Breast epithelium (tissue), 4 donors: ENCODE measurements around the gene TMEM82. TPM values are rescaled to one million over a fixed set of nuclear protein-coding genes. Genes with fewer than 3 reads are reported as not detected.

Experiments
- DNase-seq, 2 donors: peaks; one replicate each; pipeline ENCODE4 v3.0.0-alpha.2; 2019; ENCODE audit warnings: low spot score in 2 of 2
- H3K27ac ChIP-seq, 2 donors: fragments of 200-600 bp; sonication (generic) in 1 of 2; one replicate each; pipeline ENCODE4 v1.5.1; 2016 to 2019; ENCODE audit warnings: mild to moderate bottlenecking in 1 of 2
- H3K27me3 ChIP-seq, 2 donors: fragments of 200-600 bp; sonication (generic) in 1 of 2; one replicate each; pipeline versions ENCODE4 v1.5.1 to v1.6.0; 2017 to 2019; ENCODE audit warnings: control low read depth in 1 of 2, mild to moderate bottlenecking in 1 of 2
- H3K36me3 ChIP-seq: fragments of 200-600 bp; one replicate; pipeline ENCODE4 v1.5.1; 2019
- H3K4me1 ChIP-seq, 2 donors: fragments of 200-600 bp; sonication (generic); one replicate each; pipeline ENCODE4 v1.5.1; 2016 to 2019; ENCODE audit warnings: control low read depth in 1 of 2
- H3K4me3 ChIP-seq, 3 donors: fragments of 200-600 bp; sonication (generic); 1 replicate in 2 of 3; 2 replicates in 1 of 3; pipeline ENCODE4 v1.5.1; 2016 to 2019; ENCODE audit warnings: mild to moderate bottlenecking in 3 of 3, moderate library complexity in 2 of 3
- H3K9me3 ChIP-seq, 2 donors: fragments of 200-600 bp; sonication (generic) in 1 of 2; one replicate each; pipeline ENCODE4 v1.5.1; 2016 to 2019; ENCODE audit warnings: control low read depth in 1 of 2
- CTCF ChIP-seq, 3 donors: fragments of 450-650 bp; IDR thresholded peaks; one replicate each; pipeline ENCODE4 v1.5.1; 2016 to 2017; ENCODE audit warnings: antibody characterized with exemption in 3 of 3, mild to moderate bottlenecking in 3 of 3, moderate library complexity in 3 of 3
- POLR2A ChIP-seq: fragments of 450-650 bp; IDR thresholded peaks from one replicate; pipeline ENCODE4 v1.6.1; 2016; ENCODE audit warnings: antibody characterized with exemption, mild to moderate bottlenecking, moderate library complexity
- POLR2AphosphoS5 ChIP-seq, 3 donors: sonication (generic); formaldehyde crosslinking; IDR thresholded peaks; one replicate each; pipeline ENCODE4 v1.6.1; 2017; ENCODE audit warnings: antibody characterized with exemption in 3 of 3
- intact Hi-C: fragments of 100-400 bp; cut with DNase I; formaldehyde crosslinking; loops from one replicate; pipeline ENCODE4 v1.15.1; 2023; ENCODE audit warnings: low total_unique reads
- total RNA-seq, 3 donors: library from RNA; depleted of rRNA; stranded (reverse); fragments of >200 nt; gene quantifications; one replicate each; pipeline ENCODE4 v1.1.0, GENCODE V29; 2016

TMEM82 gene
- total RNA-seq, 3 donors from 2014 or later: not detected

GRCh38 chr1:15770313-15770962, 28.1 kb downstream of the TMEM82 start:
- intact Hi-C loops: no loop called here
- Histone ChIP-seq H3K36me3 (no peaks in the 10 kb centered on the region), H3K4me3 (no peak overlapping the region), H3K27me3 (no peaks in the 10 kb centered on the region), H3K4me1 (no peaks in the 10 kb centered on the region), H3K9me3 (no peaks in the 10 kb centered on the region), H3K27ac (no peak overlapping the region)
- DNase-seq: no peak
- TF ChIP-seq CTCF (IDR thresholded peaks at IDR 0.05) (no peak), POLR2A (no peak), POLR2AphosphoS5 (IDR thresholded peaks at IDR 0.05) (no peak)

GRCh38 chr1:15771836-15772515, 29.7 kb downstream of the TMEM82 start:
- intact Hi-C loops: no loop called here
- no peaks in the 10 kb centered on the region for H3K9me3 ChIP-seq
- no peak for TF ChIP-seq POLR2A
- TF ChIP-seq CTCF (IDR thresholded peaks at IDR 0.05): no peak
- no peak for TF ChIP-seq POLR2AphosphoS5 (IDR thresholded peaks at IDR 0.05)
- H3K4me3 ChIP-seq: no peak overlapping the region
- no peaks in the 10 kb centered on the region for H3K4me1 ChIP-seq
- no peaks in the 10 kb centered on the region for H3K27me3 ChIP-seq
- no peak overlapping the region for H3K27ac ChIP-seq
- no peak for DNase-seq
- H3K36me3 ChIP-seq: no peaks in the 10 kb centered on the region

GRCh38 chr1:15775706-15776105, 33.4 kb downstream of the TMEM82 start:
- Histone ChIP-seq H3K9me3 (no peaks in the 10 kb centered on the region), H3K4me3 (no peak overlapping the region), H3K27me3 (no peaks in the 10 kb centered on the region), H3K36me3 (no peaks in the 10 kb centered on the region), H3K4me1 (no peaks in the 10 kb centered on the region), H3K27ac (no peak overlapping the region)
- TF ChIP-seq CTCF (IDR thresholded peaks at IDR 0.05) (no peak), POLR2AphosphoS5 (IDR thresholded peaks at IDR 0.05) (no peak)
- no peak for DNase-seq
- intact Hi-C loops: no loop called here

- H3K36me3 ChIP-seq: no peaks in the 10 kb centered on the region
- TF ChIP-seq CTCF (IDR thresholded peaks at IDR 0.05) (no peak), POLR2AphosphoS5 (IDR thresholded peaks at IDR 0.05) (no peak), POLR2A (no peak)
- no peak for DNase-seq
- no peak overlapping the region for H3K27ac ChIP-seq
- no peak overlapping the region for H3K4me3 ChIP-seq
- H3K4me1 ChIP-seq: no peaks in the 10 kb centered on the region
- H3K9me3 ChIP-seq: no peaks in the 10 kb centered on the region
- intact Hi-C loops: no loop called here
- H3K27me3 ChIP-seq: no peaks in the 10 kb centered on the region
Measured at GRCh38 chr1:15777909-15778707, 35.8 kb downstream of the TMEM82 start.

GRCh38 chr1:15785683-15786082, 43.4 kb downstream of the TMEM82 start:
- Histone ChIP-seq H3K4me3 (no peak overlapping the region), H3K9me3 (no peaks in the 10 kb centered on the region), H3K36me3 (no peaks in the 10 kb centered on the region), H3K27ac (no peak overlapping the region), H3K27me3 (no peaks in the 10 kb centered on the region), H3K4me1 (no peaks in the 10 kb centered on the region)
- no peak for TF ChIP-seq POLR2A
- TF ChIP-seq POLR2AphosphoS5 (IDR thresholded peaks at IDR 0.05): no peak
- no peak for TF ChIP-seq CTCF (IDR thresholded peaks at IDR 0.05)
- intact Hi-C loops: no loop called here
- DNase-seq: no peak
